ENCODE data around the gene PCDHB16. TPM values are rescaled to one million over a fixed set of nuclear protein-coding genes. Genes with fewer than 3 reads are reported as not detected.
"Not testable (repeated sequence)": the region's sequence is repeated elsewhere in the genome, so short reads cannot be mapped to it uniquely, and the experiment has no call there.

Gene PCDHB16
- total and polyA plus RNA-seq, 10 donors = 0.04 to 2.1 (median 1.6) TPM

GRCh38 chr5:141213656-141214339 is 31.6 kb downstream of the PCDHB16 start, which contains the start of gene PCDHB13:
Gene PCDHB13 (plus strand): TSS chr5:141213919. CDS start chr5:141214124, 205 bp downstream.
- H3K36me3 ChIP-seq; DNase-seq; H3K4me1 ChIP-seq; H3K27ac ChIP-seq; intact Hi-C loops (cut with DNase I; ENCODE audit: low total_unique reads): not testable (repeated sequence)
- Histone ChIP-seq H3K27me3 (replicated peaks in 1 of 7) (peaks cover 0 to 59% (median 0%) of the 10 kb centered on the region in 7 donors), H3K9me3 (peaks cover 3 to 90% (median 72%) of the 10 kb centered on the region in 8 donors), H3K4me3 (peak within 1 kb of the TSS in 2 of 8 donors; percentile 20 to 51)
- TF ChIP-seq CTCF (IDR thresholded peaks at IDR 0.05 in 8 of 11, conservative IDR thresholded peaks at IDR 0.05 in 3 of 11) = peak in 3 of 11 experiments; percentile 25 to 53 (median 28)
- 9 to 17% (median 12%) methylated on average over 12 to 14 of the region's 18 CpGs for WGBS, 5 donors

GRCh38 chr5:141214583-141214982 is 32.4 kb downstream of the PCDHB16 start:
- 50 to 67% (median 52%) methylated on average over 8 to 11 of the region's 12 CpGs for WGBS, 5 donors
- H3K27ac ChIP-seq; H3K4me3 ChIP-seq; DNase-seq; intact Hi-C loops (cut with DNase I; ENCODE audit: low total_unique reads); H3K4me1 ChIP-seq; H3K36me3 ChIP-seq: not testable (repeated sequence)
- Histone ChIP-seq H3K9me3 (peaks cover 3 to 90% (median 72%) of the 10 kb centered on the region in 8 donors), H3K27me3 (replicated peaks in 1 of 7) (peaks cover 0 to 56% (median 0%) of the 10 kb centered on the region in 7 donors)

- Histone ChIP-seq H3K9me3 (peaks cover 3 to 90% (median 73%) of the 10 kb centered on the region in 8 donors), H3K27me3 (replicated peaks in 1 of 7) (peaks cover 0 to 49% (median 0%) of the 10 kb centered on the region in 7 donors)
- H3K4me1 ChIP-seq; H3K36me3 ChIP-seq; H3K27ac ChIP-seq; DNase-seq; intact Hi-C loops (cut with DNase I; ENCODE audit: low total_unique reads); H3K4me3 ChIP-seq: not testable (repeated sequence)
- 34 to 47% (median 41%) methylated on average over 23 to 37 of the region's 40 CpGs for WGBS, 5 donors
These were observed 33.3 kb downstream of the PCDHB16 start for GRCh38 chr5:141215504-141215903.

- peaks cover 3 to 90% (median 74%) of the 10 kb centered on the region in 8 donors for H3K9me3 ChIP-seq
- not testable (repeated sequence) for H3K27ac ChIP-seq
These were observed 33.8 kb downstream of the PCDHB16 start for GRCh38 chr5:141216035-141216434.

GRCh38 chr5:141223112-141223783 is 41.1 kb downstream of the PCDHB16 start, which contains the start of gene PCDHB14:
Gene PCDHB14 (plus strand): TSS chr5:141223343. CDS start chr5:141223506, 163 bp downstream.
- 22 to 34% (median 29%) methylated on average over 15 of the region's 15 CpGs for WGBS, 5 donors
- peaks cover 0 to 7% (median 0%) of the 10 kb centered on the region in 6 donors for H3K36me3 ChIP-seq
- peaks cover 0 to 61% (median 0%) of the 10 kb centered on the region in 7 donors for H3K27me3 ChIP-seq (replicated peaks in 1 of 7)
- TF ChIP-seq POLR2AphosphoS5 (IDR thresholded peaks at IDR 0.05) (no peak), CTCF (IDR thresholded peaks at IDR 0.05 in 8 of 11, conservative IDR thresholded peaks at IDR 0.05 in 3 of 11) (peak in 1 of 11 experiments; percentile 11)
- no peak for DNase-seq
- H3K4me3 ChIP-seq = peak within 1 kb of the TSS in 1 of 8 donors; percentile 21
- peaks cover 4 to 98% (median 91%) of the 10 kb centered on the region in 8 donors for H3K9me3 ChIP-seq
- intact Hi-C loops (cut with DNase I; ENCODE audit: low total_unique reads) = no loop called here
- no peak within 1 kb of the TSS for H3K27ac ChIP-seq
- H3K4me1 ChIP-seq = peaks cover 0 to 5% (median 0%) of the 10 kb centered on the region in 6 donors

More at GRCh38 chr5:141216035-141216434, 33.8 kb downstream of the PCDHB16 start:
- H3K27me3 ChIP-seq (replicated peaks in 1 of 7) = peaks cover 0 to 49% (median 0%) of the 10 kb centered on the region in 7 donors
- H3K4me3 ChIP-seq; intact Hi-C loops (cut with DNase I; ENCODE audit: low total_unique reads); DNase-seq; H3K36me3 ChIP-seq; H3K4me1 ChIP-seq: not testable (repeated sequence)
- 28 to 61% (median 41%) methylated on average over 5 to 24 of the region's 26 CpGs for WGBS, 5 donors

- H3K36me3 ChIP-seq; DNase-seq; H3K4me1 ChIP-seq; H3K4me3 ChIP-seq; H3K27ac ChIP-seq; intact Hi-C loops (cut with DNase I; ENCODE audit: low total_unique reads): not testable (repeated sequence)
- Histone ChIP-seq H3K27me3 (replicated peaks in 1 of 7) (peaks cover 0 to 56% (median 0%) of the 10 kb centered on the region in 7 donors), H3K9me3 (peaks cover 4 to 93% (median 86%) of the 10 kb centered on the region in 8 donors)
- 17 to 50% (median 30%) methylated on average over 28 to 35 of the region's 40 CpGs for WGBS, 5 donors
These were observed 42.7 kb downstream of the PCDHB16 start for GRCh38 chr5:141224844-141225243.

GRCh38 chr5:141225421-141225820 is 43.2 kb downstream of the PCDHB16 start:
- H3K36me3 ChIP-seq; H3K4me3 ChIP-seq; intact Hi-C loops (cut with DNase I; ENCODE audit: low total_unique reads); H3K27ac ChIP-seq; DNase-seq; H3K4me1 ChIP-seq: not testable (repeated sequence)
- 31 to 44% (median 42%) methylated on average over 14 to 30 of the region's 30 CpGs for WGBS, 5 donors
- Histone ChIP-seq H3K9me3 (peaks cover 4 to 92% (median 85%) of the 10 kb centered on the region in 8 donors), H3K27me3 (replicated peaks in 1 of 7) (peaks cover 0 to 55% (median 0%) of the 10 kb centered on the region in 7 donors)

All from spleen (tissue), 11 donors.